ENCODE measurements around the gene EFNB1.
"Not testable (repeated sequence)": the region's sequence is repeated elsewhere in the genome, so short reads cannot be mapped to it uniquely, and the experiment has no call there.

- not testable (repeated sequence) for TF ChIP-seq ETV1 (tag; conservative IDR thresholded peaks at IDR 0.05; ENCODE audit: low read depth); RHOXF2B (CRISPR knock-in tag; conservative IDR thresholded peaks at IDR 0.05); E2F5 (CRISPR knock-in tag; IDR thresholded peaks at IDR 0.05); YY1 (IDR thresholded peaks at IDR 0.05; ENCODE audit: borderline replicate concordance in 1 of 3, control insufficient read depth in 1 of 3, extremely low read depth in 1 of 3, insufficient read depth in 3 of 3, insufficient read length in 1 of 3, insufficient replicate concordance in 2 of 3, low read depth in 1 of 3, low read length in 2 of 3); TBL1XR1 (IDR thresholded peaks at IDR 0.05; ENCODE audit: low read length in 2 of 2)
- TF ChIP-seq, protein P1, sequence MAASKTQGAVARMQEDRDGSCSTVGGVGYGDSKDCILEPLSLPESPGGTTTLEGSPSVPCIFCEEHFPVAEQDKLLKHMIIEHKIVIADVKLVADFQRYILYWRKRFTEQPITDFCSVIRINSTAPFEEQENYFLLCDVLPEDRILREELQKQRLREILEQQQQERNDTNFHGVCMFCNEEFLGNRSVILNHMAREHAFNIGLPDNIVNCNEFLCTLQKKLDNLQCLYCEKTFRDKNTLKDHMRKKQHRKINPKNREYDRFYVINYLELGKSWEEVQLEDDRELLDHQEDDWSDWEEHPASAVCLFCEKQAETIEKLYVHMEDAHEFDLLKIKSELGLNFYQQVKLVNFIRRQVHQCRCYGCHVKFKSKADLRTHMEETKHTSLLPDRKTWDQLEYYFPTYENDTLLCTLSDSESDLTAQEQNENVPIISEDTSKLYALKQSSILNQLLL (CRISPR knock-in tag; IDR thresholded peaks at IDR 0.05; ENCODE audit: borderline replicate concordance): not testable (repeated sequence)
Measured at GRCh38 chrX:68781295-68781694, 47.5 kb upstream of the EFNB1 start.

Data from K562 (cell line).